ENCODE measurements around the gene FOXI3. TPM values are rescaled to one million over a fixed set of nuclear protein-coding genes. Genes with fewer than 3 reads are reported as not detected.

Gene FOXI3
- not detected for total RNA-seq
- total RNA-seq = 0 to 0.08 reads per million in 2 donors

DNA sequence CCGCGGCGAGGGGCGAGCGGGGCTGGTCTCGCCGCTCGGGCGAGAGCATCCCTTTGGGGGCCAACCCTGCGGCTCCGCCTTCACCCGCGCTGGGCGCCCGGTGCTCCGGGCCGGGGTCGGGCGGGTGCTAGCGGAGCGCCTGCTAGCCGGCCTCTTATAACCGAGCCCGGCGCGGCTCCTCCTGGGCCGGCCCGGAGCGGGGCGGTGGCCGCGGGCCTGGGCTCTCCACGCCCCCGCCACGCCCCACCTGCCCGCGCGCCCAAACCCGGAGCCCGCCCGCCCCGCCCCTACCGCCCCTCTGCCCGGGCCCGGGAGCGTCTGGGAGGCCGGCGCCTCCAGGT lies at the start of gene FOXI3:
TSS of gene FOXI3 (minus strand) at position 129 of the 341 bp plus-strand sequence. CDS start 158 bp downstream, outside the sequence.
- H3K4me3 Mint-ChIP-seq = peak within 1 kb of the TSS; percentile 86
- peaks cover 14% of the 10 kb centered on the region for H3K4me1 Mint-ChIP-seq
- no peaks in the 10 kb centered on the region for H3K36me3 Mint-ChIP-seq (ENCODE audit: low read depth)
- peaks cover 52% of the 10 kb centered on the region for H3K27me3 Mint-ChIP-seq
- peak; percentile 33 for ATAC-seq
- H3K9me3 ChIP-seq (ENCODE audit: control insufficient read depth, low read length, poor library complexity, severe bottlenecking) = no peaks in the 10 kb centered on the region
- H3K27ac Mint-ChIP-seq = no peak within 1 kb of the TSS
- no peak for DNase-seq

- no peak for DNase-seq
- H3K4me1 Mint-ChIP-seq = no peaks in the 10 kb centered on the region
- no peaks in the 10 kb centered on the region for H3K9me3 ChIP-seq (ENCODE audit: control insufficient read depth, low read length, poor library complexity, severe bottlenecking)
- ATAC-seq = no peak
- no peaks in the 10 kb centered on the region for H3K36me3 Mint-ChIP-seq (ENCODE audit: low read depth)
- no peak overlapping the region for H3K4me3 Mint-ChIP-seq
- H3K27ac Mint-ChIP-seq = no peak overlapping the region
- peaks cover 15% of the 10 kb centered on the region for H3K27me3 Mint-ChIP-seq
Observed at GRCh38 chr2:88500691-88501090, 48.2 kb upstream of the FOXI3 start.

DNA sequence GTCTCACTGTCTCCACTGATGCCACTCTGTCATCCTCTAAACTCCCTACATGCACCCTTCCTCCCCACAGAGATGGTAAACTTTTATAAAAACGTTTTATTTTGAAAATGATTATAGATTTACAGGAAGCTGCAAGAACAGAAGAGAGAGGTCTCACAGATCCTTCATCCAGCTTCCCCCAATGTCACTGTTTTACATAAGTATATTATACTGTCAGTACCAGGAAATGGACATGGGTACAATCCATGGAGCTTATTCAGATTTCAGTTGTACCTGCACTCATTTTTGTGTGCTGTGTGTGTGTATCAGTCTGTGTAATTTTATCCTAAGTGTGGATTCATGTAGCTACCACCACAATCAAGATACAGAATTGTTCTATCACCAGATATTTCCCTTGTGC lies 46.7 kb upstream of the FOXI3 start:
- H3K27ac Mint-ChIP-seq = no peak overlapping the region
- H3K9me3 ChIP-seq (ENCODE audit: control insufficient read depth, low read length, poor library complexity, severe bottlenecking) = no peaks in the 10 kb centered on the region
- H3K4me1 Mint-ChIP-seq = no peaks in the 10 kb centered on the region
- H3K4me3 Mint-ChIP-seq = no peak overlapping the region
- peaks cover 19% of the 10 kb centered on the region for H3K27me3 Mint-ChIP-seq
- no peaks in the 10 kb centered on the region for H3K36me3 Mint-ChIP-seq (ENCODE audit: low read depth)
- ATAC-seq (no peak), DNase-seq (no peak)

GRCh38 chr2:88493481-88493880 lies 41.0 kb upstream of the FOXI3 start:
- DNase-seq = no peak
- Mint-ChIP-seq H3K27me3 (peaks cover 38% of the 10 kb centered on the region), H3K36me3 (ENCODE audit: low read depth) (peaks cover 2% of the 10 kb centered on the region), H3K27ac (no peak overlapping the region), H3K4me3 (no peak overlapping the region), H3K4me1 (peaks cover 3% of the 10 kb centered on the region)
- no peak for ATAC-seq
- H3K9me3 ChIP-seq (ENCODE audit: control insufficient read depth, low read length, poor library complexity, severe bottlenecking) = no peaks in the 10 kb centered on the region

- peaks cover 3% of the 10 kb centered on the region for H3K4me1 Mint-ChIP-seq
- no peak for ATAC-seq
- H3K27me3 Mint-ChIP-seq = peaks cover 38% of the 10 kb centered on the region
- no peaks in the 10 kb centered on the region for H3K9me3 ChIP-seq (ENCODE audit: control insufficient read depth, low read length, poor library complexity, severe bottlenecking)
- H3K4me3 Mint-ChIP-seq = no peak overlapping the region
- no peak for DNase-seq
- H3K27ac Mint-ChIP-seq = no peak overlapping the region
- H3K36me3 Mint-ChIP-seq (ENCODE audit: low read depth) = peaks cover 2% of the 10 kb centered on the region
Observed at GRCh38 chr2:88492002-88492401, 39.5 kb upstream of the FOXI3 start.

- H3K9me3 ChIP-seq (ENCODE audit: control insufficient read depth, low read length, poor library complexity, severe bottlenecking) = no peaks in the 10 kb centered on the region
- Mint-ChIP-seq H3K4me1 (peaks cover 3% of the 10 kb centered on the region), H3K4me3 (no peak overlapping the region), H3K27ac (no peak overlapping the region), H3K27me3 (peaks cover 25% of the 10 kb centered on the region), H3K36me3 (ENCODE audit: low read depth) (peaks cover 2% of the 10 kb centered on the region)
- ATAC-seq (no peak), DNase-seq (no peak)
Observed at GRCh38 chr2:88489181-88489580, 36.7 kb upstream of the FOXI3 start.

DNA sequence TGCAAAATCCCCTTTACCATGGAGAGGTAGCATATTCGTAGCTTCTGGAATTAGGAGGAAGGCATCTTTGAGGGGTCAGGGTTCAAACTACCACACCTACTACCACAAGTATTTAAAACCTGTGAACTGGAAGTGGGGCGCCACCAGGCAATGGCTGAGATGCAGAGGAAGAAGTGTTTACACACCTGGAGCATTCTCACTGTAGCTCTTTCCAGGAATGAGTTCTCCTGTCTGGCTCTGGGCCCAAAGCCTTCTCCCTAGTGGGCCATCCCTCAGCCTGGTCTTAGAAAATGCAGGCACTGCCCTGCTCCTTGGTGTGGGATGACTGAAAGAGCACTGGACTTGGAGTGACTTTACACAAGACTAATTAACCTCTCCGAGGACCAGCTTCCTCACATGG lies 30.7 kb upstream of the FOXI3 start:
- ATAC-seq (no peak), DNase-seq (no peak)
- Mint-ChIP-seq H3K36me3 (ENCODE audit: low read depth) (no peaks in the 10 kb centered on the region), H3K4me1 (no peaks in the 10 kb centered on the region), H3K4me3 (no peak overlapping the region), H3K27ac (no peak overlapping the region), H3K27me3 (peaks cover 20% of the 10 kb centered on the region)
- no peaks in the 10 kb centered on the region for H3K9me3 ChIP-seq (ENCODE audit: control insufficient read depth, low read length, poor library complexity, severe bottlenecking)

DNA sequence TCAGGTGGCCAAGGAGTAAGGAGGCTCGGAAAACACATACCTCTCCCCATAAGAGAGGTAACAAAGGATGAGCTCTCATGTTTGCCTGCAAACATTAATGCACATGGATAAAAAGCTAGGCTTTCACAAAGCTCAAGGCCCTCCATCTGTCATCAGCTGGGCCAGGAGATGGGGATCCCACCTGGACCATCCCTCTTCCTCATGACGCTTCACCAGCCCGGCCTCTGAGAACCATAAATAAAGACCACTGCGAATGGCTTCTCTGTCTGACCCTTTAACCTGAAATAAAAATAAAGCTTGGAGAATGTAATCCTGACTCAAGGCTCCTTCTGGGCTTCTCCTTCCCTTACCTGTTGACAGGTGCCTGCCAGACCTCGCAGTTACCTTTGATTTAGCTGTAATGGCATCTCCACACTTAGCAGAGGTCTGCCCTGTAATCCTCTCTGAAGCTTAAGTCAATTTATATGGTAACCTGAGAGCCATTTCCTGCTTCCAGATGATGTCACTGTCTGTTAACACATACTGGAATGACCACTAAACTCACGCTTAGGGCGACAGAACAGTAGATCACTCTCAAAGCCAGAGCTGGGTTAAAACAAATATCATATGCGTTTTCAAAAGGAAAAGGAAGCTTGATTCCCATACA lies 29.3 kb upstream of the FOXI3 start:
- no peaks in the 10 kb centered on the region for H3K4me1 Mint-ChIP-seq
- H3K36me3 Mint-ChIP-seq (ENCODE audit: low read depth) = no peaks in the 10 kb centered on the region
- no peak for DNase-seq
- no peak overlapping the region for H3K27ac Mint-ChIP-seq
- H3K27me3 Mint-ChIP-seq = peaks cover 26% of the 10 kb centered on the region
- no peak for ATAC-seq
- H3K4me3 Mint-ChIP-seq = no peak overlapping the region
- H3K9me3 ChIP-seq (ENCODE audit: control insufficient read depth, low read length, poor library complexity, severe bottlenecking) = no peaks in the 10 kb centered on the region

DNA sequence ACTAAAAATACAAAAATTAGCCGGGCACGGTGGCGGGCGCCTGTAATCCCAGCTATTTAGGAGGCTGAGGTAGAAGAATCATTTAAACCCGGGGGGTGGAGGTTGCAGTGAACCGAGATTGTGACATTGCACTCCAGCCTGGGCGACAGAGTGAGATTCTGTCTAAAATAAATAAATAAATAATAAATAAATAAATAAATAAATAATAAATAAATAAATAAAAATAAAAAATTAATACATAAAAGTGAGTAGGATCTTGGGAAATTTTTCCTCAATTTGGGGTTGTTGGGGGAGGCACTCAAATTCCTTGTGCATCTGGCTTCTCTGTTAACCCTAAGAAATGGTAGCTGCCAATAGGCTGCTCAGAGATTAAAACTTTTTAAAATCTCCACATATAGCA lies 20.3 kb upstream of the FOXI3 start:
- Mint-ChIP-seq H3K4me3 (no peak overlapping the region), H3K27ac (no peak overlapping the region), H3K27me3 (peaks cover 2% of the 10 kb centered on the region), H3K36me3 (ENCODE audit: low read depth) (no peaks in the 10 kb centered on the region), H3K4me1 (no peaks in the 10 kb centered on the region)
- H3K9me3 ChIP-seq (ENCODE audit: control insufficient read depth, low read length, poor library complexity, severe bottlenecking) = no peaks in the 10 kb centered on the region
- no peak for DNase-seq
- ATAC-seq = no peak

GRCh38 chr2:88471083-88471942 lies 18.8 kb upstream of the FOXI3 start:
- Mint-ChIP-seq H3K4me1 (no peaks in the 10 kb centered on the region), H3K27ac (no peak overlapping the region), H3K4me3 (no peak overlapping the region), H3K27me3 (no peaks in the 10 kb centered on the region), H3K36me3 (ENCODE audit: low read depth) (no peaks in the 10 kb centered on the region)
- ATAC-seq (no peak), DNase-seq (no peak)
- H3K9me3 ChIP-seq (ENCODE audit: control insufficient read depth, low read length, poor library complexity, severe bottlenecking) = no peaks in the 10 kb centered on the region

DNA sequence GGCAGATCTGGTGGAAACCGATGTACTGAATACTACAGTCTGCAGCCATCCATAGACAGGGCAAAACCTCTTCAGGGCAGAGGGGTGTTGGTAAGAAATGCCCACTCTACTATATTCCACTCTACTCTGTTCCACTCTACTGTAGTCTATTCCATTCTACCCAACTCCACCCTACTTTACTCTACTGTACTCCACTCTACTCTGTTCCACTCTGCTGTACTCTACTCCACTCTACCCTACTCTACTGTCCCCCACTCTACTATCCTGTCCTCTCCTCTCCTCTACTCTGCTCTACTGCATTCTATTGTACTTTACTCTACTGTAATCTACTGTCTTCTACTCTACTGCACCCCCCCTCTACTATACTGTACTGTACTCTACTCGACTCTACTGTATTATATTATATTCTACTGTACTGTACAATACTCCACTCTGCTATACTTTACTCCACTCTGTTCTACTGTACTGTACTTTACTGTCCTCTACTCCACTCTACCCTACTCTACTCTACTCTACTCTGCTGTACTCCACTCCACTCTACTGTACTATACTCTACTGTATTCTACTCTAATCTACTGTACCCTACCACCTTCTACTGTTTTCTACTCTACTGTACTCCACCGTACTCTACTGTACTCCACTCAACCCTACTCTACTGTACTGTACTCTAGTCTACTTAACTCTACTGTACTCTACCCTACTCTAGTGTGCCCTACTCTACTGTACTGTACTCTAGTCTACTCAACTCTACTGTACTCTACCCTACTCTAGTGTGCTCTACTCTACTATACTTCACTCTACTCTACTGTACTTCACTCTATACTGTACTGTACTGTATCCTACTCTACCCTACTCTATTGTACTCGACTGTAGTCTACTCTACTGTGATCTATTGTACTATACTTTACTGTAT lies 17.0 kb upstream of the FOXI3 start:
- H3K27me3 Mint-ChIP-seq = peaks cover 5% of the 10 kb centered on the region
- H3K4me1 Mint-ChIP-seq = no peaks in the 10 kb centered on the region
- ATAC-seq (peak; percentile 18), DNase-seq (no peak)
- no peak overlapping the region for H3K27ac Mint-ChIP-seq
- H3K36me3 Mint-ChIP-seq (ENCODE audit: low read depth) = no peaks in the 10 kb centered on the region
- no peaks in the 10 kb centered on the region for H3K9me3 ChIP-seq (ENCODE audit: control insufficient read depth, low read length, poor library complexity, severe bottlenecking)
- H3K4me3 Mint-ChIP-seq = no peak overlapping the region

DNA sequence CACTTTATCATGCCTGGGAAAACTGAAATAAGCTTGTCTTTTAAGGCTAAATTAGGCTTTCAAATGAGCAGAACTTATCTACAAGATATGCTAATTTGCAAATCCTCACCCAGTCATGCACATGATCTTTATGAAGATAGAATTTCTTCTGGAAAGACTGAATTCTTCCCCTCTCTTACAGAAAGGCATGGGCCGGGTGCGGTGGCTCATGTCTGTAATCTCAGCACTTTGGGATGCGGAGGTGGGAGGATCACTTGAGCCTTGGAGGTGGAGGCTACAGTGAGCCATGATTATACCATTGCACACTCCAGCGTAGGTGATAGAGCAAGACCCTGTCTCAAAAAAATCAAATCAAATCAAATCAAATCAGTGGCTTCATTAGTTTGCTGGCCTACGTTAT lies 11.7 kb upstream of the FOXI3 start:
- Mint-ChIP-seq H3K4me3 (no peak overlapping the region), H3K27ac (no peak overlapping the region), H3K27me3 (peaks cover 19% of the 10 kb centered on the region), H3K36me3 (ENCODE audit: low read depth) (no peaks in the 10 kb centered on the region), H3K4me1 (peaks cover 2% of the 10 kb centered on the region)
- DNase-seq = no peak
- no peak for ATAC-seq
- H3K9me3 ChIP-seq (ENCODE audit: control insufficient read depth, low read length, poor library complexity, severe bottlenecking) = no peaks in the 10 kb centered on the region

DNA sequence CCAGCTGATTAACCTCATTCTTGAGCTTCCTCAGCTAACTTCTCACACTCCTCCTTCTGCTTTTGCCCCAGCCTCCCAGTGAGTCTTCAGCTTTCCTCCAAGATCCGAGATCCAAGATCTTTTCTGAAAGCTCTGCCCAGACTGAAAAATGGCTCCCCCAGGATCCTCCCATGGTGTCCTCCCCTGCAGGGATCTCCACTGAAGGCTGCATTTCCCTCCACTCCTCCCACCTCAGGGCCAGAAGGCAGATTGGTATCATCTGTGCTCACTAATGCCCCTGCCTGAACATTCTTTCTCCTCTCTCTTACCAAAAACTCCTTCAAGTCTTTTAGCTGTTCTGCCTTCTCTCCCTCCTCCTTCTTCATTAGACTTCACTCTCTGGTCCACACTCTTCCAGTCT lies 6.1 kb upstream of the FOXI3 start:
- H3K4me1 Mint-ChIP-seq = peaks cover 7% of the 10 kb centered on the region
- DNase-seq = no peak

More for the DNA sequence above, 6.1 kb upstream of the FOXI3 start:
- H3K27ac Mint-ChIP-seq = no peak overlapping the region
- peaks cover 3% of the 10 kb centered on the region for H3K36me3 Mint-ChIP-seq (ENCODE audit: low read depth)
- H3K4me3 Mint-ChIP-seq = no peak overlapping the region
- no peak for ATAC-seq
- no peaks in the 10 kb centered on the region for H3K9me3 ChIP-seq (ENCODE audit: control insufficient read depth, low read length, poor library complexity, severe bottlenecking)
- peaks cover 40% of the 10 kb centered on the region for H3K27me3 Mint-ChIP-seq
